Kidney tubule cell (primary cell): ENCODE results near the gene BRMS1.
"Not testable (repeated sequence)": the region's sequence is repeated elsewhere in the genome, so short reads cannot be mapped to it uniquely, and the experiment has no call there.

Source experiments
- DNase-seq: peaks from one replicate; pipeline ENCODE4 v3.0.0-alpha.2; 2018; ENCODE audit warnings: low spot score

Gene BRMS1, protein sequence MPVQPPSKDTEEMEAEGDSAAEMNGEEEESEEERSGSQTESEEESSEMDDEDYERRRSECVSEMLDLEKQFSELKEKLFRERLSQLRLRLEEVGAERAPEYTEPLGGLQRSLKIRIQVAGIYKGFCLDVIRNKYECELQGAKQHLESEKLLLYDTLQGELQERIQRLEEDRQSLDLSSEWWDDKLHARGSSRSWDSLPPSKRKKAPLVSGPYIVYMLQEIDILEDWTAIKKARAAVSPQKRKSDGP

DNA sequence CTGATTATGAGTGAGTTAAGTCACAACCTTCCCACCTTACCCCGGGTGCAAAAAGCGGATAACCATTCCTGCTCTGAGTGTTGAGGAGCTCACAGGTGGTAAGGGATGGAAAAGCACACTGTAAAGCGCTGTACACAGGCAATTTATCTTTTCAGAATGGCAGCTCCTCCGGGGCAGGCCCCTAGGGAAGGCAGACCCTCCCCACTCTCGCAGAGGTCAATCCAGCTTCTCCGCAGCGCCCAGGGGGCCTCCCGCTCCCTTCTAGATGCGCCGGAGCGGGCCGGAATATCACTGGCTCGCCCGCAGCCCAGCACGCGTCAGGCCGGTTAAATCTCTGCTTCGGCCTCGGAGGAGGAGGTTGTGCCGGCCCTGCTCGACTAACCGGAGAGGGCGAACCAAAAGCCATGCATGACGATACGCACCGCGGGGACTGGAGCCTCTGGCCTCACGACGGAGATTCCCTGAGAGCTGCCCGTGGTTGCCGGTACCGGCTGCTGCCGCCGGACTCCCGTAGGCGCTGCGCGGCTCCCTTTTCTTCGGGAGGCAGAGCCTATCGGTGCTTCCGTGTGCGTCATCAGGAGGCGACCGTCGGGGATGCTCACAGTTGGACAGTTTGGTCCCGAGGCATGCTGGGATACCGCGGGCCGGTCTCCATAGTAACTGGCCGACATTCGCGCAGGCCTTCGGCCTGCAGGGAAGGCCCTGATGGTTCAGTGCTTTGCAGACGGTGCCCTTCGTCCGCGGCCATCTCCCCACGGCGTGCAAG lies at the start of gene BRMS1:
Gene BRMS1 (minus strand): TSS at position 555 of the 766 bp plus-strand sequence. CDS start 2,870 bp downstream, outside the sequence.
- DNase-seq, result peak; percentile 96

DNA sequence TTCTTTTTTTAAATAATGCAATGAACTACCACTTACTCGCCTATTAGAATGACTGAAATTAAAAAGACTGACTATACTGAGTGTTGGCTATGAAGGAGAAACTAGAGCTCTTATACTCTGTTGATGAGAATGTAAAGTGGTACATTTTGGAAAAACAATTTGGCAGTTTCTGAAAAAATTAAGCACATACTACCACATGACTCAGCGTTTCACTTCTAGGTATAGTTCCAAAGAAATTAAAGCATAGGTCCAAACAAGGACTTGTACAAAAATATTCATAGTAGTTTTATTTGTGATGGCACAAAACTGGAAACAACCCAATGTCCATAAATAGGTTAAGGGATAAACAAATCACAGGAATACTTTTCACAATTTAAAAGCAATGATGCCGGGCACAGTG lies 49.0 kb upstream of the BRMS1 start:
- no peak for DNase-seq

DNA sequence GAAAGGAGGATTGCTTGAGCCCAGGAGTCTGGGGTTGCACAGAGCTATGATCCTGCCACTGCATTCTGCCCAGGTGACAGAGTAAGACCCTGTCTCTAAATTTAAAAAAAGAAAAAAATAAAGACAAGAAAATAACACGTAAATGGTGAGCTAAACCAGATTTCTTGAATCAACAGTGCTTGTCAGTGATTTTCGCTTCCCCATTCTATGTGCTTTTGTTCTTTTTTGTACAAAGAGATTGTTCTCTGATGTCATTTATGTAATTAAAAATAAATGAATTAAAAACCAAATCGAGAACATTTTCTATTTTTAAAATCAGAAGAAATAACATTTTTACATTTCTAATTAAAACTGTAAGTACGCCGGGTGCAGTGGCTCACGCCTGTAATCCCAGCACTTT lies 46.4 kb upstream of the BRMS1 start:
- DNase-seq, result no peak

DNA sequence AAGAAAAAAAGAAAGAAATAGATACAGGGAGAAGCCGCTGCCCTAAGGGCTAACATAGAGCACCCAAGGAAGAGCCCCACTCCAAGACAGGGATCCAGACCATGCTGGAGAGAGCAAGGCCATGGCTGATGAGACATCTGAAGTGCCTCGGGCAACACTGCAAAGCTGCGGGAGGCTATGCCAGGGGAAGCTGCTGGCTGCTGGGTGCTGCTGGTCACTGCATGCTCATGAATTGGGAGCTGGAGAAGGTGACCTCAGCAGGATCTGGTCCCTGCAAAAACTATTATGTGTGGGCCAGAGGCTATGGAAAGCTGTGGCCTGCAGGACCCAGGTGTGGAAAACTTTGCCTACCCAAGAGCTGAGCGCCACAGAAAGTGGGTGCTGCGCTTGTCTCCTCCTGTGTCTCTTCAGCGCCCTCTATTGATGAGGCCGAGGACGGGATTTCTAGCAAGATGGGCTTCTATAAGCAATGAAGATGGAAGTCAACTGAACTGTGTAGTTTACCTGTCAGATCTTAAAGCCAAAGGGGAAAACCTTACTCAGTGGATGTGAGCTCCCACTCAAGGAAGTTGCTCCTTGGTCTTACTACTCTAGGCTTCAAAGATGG lies 44.0 kb upstream of the BRMS1 start:
- peak; percentile 72 for DNase-seq

DNA sequence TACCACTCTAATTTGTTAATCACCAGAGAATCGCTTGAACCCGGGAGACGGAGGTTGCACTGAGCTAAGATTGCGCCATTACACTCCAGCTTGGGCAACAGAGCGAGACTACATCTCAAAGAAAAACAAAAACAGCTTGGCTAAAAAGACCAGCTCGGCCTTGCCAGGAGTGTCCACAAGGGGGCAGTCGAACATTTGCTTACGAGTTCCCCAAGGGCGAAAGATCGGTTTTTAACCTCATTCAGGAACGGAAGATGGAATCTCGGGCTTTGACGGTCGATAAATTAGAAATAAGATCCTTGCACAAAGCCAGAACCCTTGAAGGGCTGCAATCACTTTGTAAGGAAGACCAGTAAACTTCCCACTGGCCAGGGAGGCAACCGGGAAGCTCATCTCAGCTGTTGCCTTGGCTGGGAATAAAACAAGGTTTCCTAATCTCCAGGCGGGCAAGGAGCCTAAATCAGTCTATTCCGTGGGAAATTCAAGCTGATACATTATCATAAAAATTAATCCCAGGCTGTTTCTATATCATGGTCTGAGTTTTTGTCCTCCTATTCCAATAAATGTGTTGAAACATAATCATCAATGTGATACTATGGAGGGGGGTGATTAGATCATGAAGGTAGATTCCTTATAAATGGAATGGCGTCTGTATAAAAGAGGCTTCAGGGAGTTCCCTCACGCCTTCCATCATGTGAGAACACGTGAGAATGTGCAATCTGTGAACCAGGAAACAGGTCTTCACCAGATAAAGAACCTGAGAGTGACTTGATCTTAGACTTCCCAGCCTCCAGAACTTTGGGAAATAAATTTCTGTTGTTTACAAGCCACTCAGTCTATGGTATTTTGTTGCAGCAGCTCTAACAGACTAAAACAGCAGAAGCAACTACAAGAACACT lies 41.5 kb upstream of the BRMS1 start:
- DNase-seq, result peak; percentile 85

DNA sequence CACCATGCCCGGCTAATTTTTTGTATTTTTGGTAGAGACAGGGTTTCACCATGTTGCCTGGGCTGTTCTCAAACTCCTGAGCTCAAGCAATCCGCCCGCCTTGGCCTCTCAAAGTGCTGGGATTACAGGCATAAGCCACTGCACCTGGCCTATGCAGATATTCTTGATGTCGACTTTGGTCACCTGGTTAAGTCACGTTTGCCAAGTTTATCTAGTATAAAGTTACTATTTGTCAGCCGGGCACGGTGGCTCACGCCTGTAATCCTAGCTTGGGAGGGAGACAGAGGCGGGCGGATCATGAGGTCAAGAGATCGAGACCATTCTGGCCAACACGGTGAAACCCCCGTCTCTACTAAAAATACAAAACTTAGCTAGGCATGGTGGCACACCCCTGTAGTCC lies 39.4 kb upstream of the BRMS1 start:
- not testable (repeated sequence) for DNase-seq

DNA sequence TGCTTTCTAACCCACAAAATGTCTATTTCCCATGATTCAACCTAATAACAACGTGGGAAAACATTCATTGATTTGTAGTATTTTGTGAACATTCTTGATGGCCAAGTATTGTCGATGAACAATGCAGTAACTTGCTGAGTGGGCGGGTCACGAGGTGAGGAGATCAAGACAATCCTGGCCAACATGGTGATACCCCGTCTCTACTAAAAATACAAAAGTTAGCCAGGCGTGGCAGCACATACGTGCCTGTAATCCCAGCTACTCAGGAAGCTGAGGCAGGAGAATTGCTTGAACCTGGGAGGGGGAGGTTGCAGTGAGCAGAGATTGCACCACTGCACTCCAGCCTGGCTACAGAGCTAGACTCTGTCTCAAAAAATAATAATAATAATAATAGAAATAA lies 35.4 kb upstream of the BRMS1 start:
- DNase-seq, result peak; percentile 40

DNA sequence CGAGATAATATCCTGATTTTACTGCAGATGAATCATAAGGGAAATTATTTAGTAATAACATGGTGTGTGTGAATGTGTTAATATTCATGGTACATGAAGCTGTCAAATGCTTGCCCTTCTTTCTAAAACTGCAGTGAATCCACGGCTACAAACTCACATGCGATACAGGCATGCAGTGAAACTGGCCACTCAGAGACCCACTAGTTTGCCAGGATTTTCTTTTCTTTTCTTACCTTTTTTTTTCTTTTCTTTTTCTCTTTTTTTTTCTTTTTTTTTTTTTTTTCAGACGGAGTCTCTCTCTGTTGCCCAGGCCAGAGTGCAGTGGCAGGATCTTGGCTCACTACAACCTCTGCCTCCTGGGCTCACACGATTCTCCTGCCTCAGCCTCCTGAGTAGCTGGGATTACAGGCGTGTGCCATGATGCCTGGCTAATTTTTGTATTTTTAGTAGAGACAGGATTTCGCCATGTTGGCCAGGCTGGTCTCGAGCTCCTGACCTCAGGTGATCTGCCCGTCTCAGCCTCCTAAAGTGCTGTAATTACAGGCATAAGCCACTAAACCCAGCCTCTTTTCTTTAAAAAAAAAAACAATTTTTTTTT lies 28.9 kb upstream of the BRMS1 start:
- not testable (repeated sequence) for DNase-seq

DNA sequence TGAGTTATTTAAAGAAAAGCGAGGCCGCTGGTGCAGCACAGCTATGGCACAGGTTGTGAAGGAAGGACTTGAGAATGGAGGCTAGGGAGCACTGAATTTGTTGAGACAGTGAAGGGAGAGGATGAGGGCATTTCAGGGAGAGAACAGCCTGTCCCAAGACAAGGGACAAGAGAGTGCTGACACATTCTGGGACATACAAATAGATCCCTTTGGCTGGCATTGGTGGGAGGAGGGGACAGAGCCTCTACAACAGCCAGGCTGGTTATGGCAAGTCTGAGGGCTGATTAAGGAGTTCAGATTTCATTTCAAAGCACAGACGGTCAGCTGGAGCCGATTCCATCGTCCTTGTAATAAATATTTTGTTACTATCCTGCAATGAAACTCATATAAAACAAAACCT lies 28.4 kb upstream of the BRMS1 start:
- no peak for DNase-seq

DNA sequence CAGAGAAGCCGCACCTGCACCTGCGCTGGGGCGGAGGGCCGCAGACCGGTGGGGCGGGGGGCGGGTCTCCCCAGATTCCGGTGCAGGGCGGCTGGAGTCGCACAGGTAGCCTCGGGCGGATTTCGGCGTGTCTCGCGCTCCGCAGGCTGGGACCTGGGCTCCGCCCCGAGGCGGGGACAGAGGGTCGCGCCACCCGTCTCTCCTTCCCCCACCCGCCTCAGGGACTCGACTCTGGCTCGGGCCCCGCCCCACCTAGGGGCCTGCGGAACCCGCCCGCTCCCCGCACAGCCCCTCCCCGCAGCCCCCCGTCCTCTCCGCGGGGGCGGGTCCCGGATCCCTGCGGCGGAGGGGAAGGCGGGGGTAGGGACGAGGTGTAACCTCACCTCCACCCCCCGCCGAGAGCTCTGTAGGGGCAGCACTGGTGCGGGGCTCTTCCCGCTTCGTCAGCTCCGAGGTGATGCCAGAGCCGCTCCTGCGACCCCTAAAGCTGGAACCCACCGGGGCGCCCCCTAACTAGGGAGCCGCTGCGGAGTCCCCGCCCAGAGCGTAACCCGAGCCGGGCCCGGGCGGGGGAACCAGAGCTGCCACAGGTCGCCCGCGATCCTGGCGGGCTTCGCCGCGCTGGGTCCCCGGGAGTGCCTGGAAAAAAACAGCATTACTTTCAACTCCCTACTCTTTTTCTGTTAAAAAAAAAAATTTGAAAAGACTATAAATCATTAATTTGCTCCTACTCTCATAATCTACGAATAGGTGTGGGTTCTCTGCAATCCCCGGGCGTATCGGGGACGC lies 26.9 kb upstream of the BRMS1 start, which contains the start of gene SLC29A2:
Gene SLC29A2 (minus strand): TSS at position 134 of the 789 bp plus-strand sequence. CDS start 169 bp downstream, outside the sequence.
- DNase-seq, result peak; percentile 72

DNA sequence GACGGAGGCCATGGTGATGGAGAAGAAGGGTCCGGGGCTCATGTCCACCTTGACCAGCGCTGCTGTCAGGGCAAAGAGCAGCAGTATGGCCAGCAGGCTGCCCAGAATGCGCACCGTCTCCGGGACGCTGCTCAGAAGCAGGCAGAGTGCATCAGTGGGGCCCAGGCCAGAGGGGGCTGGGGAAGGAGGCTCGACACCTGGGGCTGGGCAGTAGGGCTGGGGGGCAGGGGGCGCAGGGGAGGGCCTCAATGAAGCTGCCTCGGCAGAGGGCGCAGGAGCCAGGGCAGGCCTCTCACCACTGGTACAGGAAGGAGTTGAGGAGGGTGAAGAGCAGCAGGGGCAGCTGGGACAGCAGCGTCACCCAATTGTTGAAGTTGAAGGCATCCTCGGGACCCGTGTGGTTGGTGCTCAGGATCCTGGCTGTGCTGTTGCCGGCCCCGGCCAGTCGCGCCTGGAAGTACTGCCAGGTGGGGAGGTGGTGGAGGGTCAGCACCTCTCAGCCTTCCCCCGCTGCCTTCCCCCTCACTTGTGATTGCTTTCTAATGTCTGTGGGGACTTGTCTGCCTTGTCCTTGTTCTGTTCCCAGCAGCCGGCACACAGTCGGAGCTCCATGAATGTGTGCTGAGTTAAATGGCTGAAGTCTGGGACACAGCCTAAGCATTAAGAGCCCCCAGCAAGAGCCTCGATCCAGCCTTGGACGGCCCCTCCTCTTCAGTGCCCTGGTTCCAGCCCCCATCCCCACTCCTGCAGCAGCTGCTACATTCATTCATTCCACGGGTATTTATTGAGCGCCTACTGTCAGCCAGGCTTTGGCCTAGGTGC lies 24.4 kb upstream of the BRMS1 start:
- DNase-seq, result no peak

DNA sequence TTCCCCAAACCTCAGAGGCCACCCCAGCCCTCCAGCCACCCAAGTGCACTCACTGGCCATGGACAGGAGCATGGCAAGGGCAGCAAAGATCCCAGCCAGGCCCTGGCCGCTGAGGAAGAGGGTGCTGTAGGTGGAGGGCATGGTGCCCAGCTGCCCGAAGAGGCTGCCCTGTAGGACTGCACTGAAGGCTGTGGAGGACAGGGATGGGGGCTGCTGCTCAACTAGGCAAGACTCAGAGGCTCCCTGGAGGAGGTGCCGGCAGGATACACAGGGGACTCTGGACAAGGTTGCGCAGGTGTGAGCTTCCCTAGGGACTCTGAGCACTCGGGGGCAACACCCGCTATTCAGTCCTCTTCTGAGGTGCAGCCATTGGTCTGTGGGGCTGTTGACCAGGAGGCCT lies 23.6 kb upstream of the BRMS1 start:
- no peak for DNase-seq

DNA sequence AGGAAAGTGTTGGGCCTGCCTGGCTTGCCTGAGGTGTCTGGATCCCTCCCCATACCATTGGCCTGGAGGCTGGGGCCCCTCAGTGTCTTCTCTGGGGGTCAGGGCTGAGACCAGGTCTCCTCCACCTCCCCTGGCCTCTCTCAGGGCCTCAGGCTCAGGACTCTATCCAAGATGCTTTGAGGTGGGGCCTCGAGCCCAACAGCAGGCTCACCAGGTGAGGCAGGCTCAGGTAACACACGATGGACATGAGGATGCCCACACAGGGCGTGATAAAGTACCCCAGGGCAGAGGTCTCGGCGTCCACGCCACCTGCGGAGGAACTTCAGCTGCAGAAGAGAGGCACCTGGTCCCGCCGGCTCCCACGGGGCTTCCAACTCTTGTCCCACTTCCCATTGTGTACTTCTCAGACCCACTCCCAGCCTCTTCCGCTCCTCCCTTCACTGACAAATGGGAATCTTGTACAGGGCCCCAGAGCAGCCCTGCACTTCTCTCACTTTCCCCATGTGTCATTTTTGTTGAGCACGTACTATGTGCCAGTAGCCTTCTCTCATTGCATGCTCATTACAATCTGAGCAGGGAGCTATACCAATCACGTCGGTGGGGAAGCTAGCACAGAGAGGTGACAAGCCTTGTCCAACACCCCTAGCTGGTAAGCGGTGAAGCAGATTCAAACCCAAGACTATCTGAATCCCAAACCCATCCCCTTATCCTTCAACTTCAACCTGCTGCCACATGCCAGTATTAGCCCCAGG lies 22.8 kb upstream of the BRMS1 start:
- DNase-seq, result no peak

DNA sequence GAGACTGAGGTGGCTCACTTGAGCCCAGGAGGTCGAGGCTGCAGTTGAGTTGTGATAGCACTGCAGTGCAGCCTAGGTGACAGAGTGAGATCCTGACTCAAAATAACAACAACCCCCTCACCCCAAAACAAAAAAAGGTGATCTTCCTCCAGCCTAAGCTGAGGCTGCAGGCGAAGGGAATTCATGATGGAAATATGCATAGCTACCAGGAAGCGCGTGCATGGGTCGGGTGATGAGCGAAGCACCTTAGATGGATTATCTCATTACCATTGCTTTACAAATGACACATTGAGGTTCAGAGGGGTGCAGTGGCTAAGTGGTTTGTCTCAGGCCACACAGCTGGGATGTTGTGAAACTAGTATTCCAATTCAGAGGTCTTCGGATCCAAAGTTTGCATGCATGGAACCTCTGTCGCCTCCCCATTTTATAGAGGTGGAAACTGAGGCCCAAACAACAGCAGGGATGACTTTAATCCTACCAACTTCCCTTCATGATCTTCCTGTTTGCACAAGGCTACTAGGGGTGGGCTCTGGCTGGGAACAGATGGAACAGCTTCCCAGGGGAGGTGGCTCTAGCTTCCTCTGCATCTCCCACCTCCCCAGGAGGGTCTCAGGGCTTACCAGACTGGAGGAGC lies 22.1 kb upstream of the BRMS1 start:
- no peak for DNase-seq

DNA sequence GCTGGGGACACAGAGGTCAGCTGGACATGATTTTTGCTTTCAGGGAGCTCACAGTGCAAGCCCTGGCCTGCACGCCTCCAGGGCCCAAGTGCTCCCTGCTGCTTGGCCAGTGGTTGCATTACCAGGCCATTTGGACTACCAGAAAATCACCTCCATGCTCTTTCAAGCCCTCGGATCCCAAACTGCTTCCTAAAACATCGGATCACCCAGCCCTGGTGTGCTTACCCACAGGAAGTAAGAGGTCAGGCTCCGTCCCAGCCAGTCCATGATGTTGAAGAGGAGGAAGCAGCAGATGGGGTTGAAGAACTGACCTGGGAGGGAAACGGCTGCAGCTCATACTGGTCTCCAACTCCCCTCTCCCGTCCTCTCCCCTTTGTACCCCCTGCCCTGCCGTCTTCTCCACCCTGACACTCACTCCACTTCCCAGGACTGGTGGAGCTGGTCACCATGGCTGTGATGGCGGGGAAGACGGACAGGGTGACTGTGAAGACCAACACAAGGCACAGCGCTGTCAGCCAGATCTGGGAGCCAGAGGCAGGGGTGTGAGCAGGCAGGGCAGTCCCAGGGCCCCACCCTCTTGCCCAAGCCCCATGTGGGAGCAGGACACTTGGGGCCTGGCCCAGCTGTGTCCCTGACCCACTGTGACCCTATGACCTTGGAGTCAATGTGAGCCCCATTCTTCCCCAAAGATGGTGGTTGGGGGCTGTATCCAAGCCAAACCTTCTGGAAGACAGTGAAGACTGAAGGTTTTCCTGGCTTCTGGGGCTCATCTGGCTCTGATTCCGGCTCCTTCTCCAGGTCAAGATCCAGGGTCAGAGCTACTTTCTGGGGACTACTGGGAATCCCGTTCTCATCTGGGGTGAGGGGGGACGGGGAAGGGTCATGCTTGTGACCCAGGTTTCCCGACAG lies 21.1 kb upstream of the BRMS1 start:
- DNase-seq, result no peak

DNA sequence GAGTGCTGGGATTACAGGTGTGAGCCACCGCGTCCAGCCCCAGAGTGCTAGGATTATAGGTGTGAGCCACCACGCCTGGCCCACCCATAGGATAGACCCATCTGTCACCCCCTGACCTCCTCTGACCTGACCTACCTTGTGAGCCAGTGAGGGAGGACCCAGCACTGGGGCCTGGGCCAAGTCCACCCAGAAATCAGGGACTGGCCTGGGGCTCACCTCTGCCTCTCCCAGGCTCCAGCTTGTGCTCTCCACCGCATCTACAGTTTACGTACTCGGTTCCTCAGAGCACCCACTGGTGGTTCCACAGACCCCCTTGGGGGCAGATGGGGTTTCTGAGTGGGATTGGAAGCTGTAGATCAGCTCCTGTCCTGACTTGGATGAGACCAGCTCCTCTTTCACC lies 20.3 kb upstream of the BRMS1 start:
- no peak for DNase-seq

DNA sequence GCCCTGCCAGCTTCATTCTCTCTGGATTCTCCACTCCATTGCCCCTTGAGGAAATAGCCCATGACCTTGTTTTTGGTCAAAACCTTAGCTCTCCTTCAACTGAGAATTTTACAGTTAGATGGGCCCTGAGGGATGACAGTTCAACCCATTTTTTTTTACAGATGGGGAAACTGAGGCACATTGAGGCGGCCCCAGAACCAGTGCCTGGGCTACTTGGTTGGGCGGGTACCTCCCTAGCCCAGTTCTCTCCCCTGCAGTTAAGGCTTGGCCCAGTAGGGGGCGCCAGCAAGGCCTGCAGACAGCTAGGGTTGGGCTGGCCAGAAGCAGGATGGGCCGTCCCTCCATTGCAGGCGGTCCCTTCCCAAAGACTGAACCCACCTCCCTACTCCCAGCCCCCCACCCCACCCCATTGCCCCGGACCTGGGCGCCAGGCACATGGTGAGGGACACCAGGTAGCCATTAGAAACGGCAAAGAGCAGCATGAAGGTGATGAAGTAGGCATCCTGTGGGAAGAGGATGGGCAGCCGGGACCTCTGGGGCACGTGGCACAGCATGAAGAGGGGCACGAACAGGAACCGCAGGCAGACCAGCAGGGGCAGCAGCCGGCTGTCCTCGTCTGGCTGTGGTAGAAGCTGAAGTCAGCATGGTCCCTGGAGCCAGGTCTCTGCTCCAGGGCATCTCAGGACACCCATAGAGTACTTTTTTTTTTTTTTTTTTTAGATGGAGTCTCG lies 19.1 kb upstream of the BRMS1 start:
- DNase-seq, result peak; percentile 33
